HepG2 (cell line): Measurements from ENCODE around the gene SLC4A7. TPM values are rescaled to one million over a fixed set of nuclear protein-coding genes. Genes with fewer than 3 reads are reported as not detected.

Experiments
- HNRNPL ChIP-seq: fragments of 200-400 bp; formaldehyde crosslinking; IDR thresholded peaks from 2 replicates; pipeline ENCODE4 v1.6.1; 2017; ENCODE audit warnings: mild to moderate bottlenecking, low read depth, low read length
- PHF8 ChIP-seq: sonication (generic); formaldehyde crosslinking; IDR thresholded peaks from 2 replicates; pipeline ENCODE4 v1.5.0; 2020; ENCODE audit warnings: missing genetic modification reagents
- REPIN1 ChIP-seq: sonication (generic); formaldehyde crosslinking; IDR thresholded peaks from 2 replicates; pipeline ENCODE4 v1.8.0; 2022; ENCODE audit warnings: missing genetic modification reagents, low read depth, mild to moderate bottlenecking, borderline replicate concordance
- RFX3 ChIP-seq: IDR thresholded peaks from 2 replicates; pipeline ENCODE4 v1.6.1; 2016; ENCODE audit warnings: missing biosample characterization, missing genetic modification reagents
- SIX1 ChIP-seq: sonication (generic); formaldehyde crosslinking; IDR thresholded peaks from 2 replicates; pipeline ENCODE4 v1.4.0; 2020; ENCODE audit warnings: missing genetic modification reagents, borderline replicate concordance
- STAT5B ChIP-seq: sonication (generic); formaldehyde crosslinking; IDR thresholded peaks from 2 replicates; pipeline ENCODE4 v1.4.0; 2020; ENCODE audit warnings: missing genetic modification reagents
- ZMAT3 ChIP-seq: sonication (generic); formaldehyde crosslinking; conservative IDR thresholded peaks from 2 replicates; pipeline ENCODE4 v1.7.0; 2021; ENCODE audit warnings: missing genetic modification reagents
- ZNF143 ChIP-seq: sonication (generic); formaldehyde crosslinking; IDR thresholded peaks from 2 replicates; pipeline ENCODE4 v1.4.0; 2020; ENCODE audit warnings: missing genetic modification reagents
- ZNF614 ChIP-seq: IDR thresholded peaks from 2 replicates; pipeline ENCODE4 v1.6.1; 2018; ENCODE audit warnings: missing biosample characterization, missing genetic modification reagents, inconsistent platforms, borderline replicate concordance
- polyA plus RNA-seq, 8 experiments: library from polyadenylated mRNA; depleted of rRNA in 3 of 8; stranded (reverse) in 7 of 8; unstranded in 1 of 8; fragments of >200 nt; fragmentation: Illumina TruSeq in 4 of 8; extraction: Trizol in 4 of 8; gene quantifications; 2 replicates each; pipeline versions ENCODE4 v1.2.1 to v1.2.3, GENCODE V29; 2011 to 2016; ENCODE audit warnings: low read depth in 4 of 8, missing spikeins in 1 of 8, mixed read lengths in 1 of 8; ENCODE audit not compliant: insufficient read depth in 1 of 8
- total RNA-seq, 5 experiments: library from RNA; depleted of rRNA; stranded (reverse); fragments of >200 nt; fragmentation: Illumina TruSeq; extraction: Trizol; gene quantifications; 2 replicates each; pipeline ENCODE4 v1.2.3, GENCODE V29; 2016; ENCODE audit warnings: low read depth in 1 of 5
- TF ChIP-seq, protein P1 (sequence below): sonication (generic); formaldehyde crosslinking; IDR thresholded peaks from 2 replicates; pipeline ENCODE4 v1.4.0; 2020; ENCODE audit warnings: missing genetic modification reagents; ENCODE audit errors: not compliant biosample characterization
- TF ChIP-seq, protein P2 (sequence below): sonication (generic); formaldehyde crosslinking; IDR thresholded peaks from 2 replicates; pipeline ENCODE4 v1.5.0; 2020; ENCODE audit warnings: mild to moderate bottlenecking, missing genetic modification reagents, borderline replicate concordance
- TF ChIP-seq, protein P3 (sequence below): sonication (generic); formaldehyde crosslinking; IDR thresholded peaks from 2 replicates; pipeline ENCODE4 v1.8.0; 2022; ENCODE audit warnings: mild to moderate bottlenecking, missing genetic modification reagents, moderate library complexity
- TF ChIP-seq, protein P4 (sequence below): fragments of 450-650 bp; IDR thresholded peaks from 2 replicates; pipeline ENCODE4 v1.6.1; 2016
- TF ChIP-seq, protein P5 (sequence below): sonication (generic); formaldehyde crosslinking; IDR thresholded peaks from 2 replicates; pipeline ENCODE4 v1.5.1; 2020; ENCODE audit warnings: mild to moderate bottlenecking, moderate library complexity, missing genetic modification reagents
- TF ChIP-seq, protein P6 (sequence below): sonication (generic); formaldehyde crosslinking; IDR thresholded peaks from 2 replicates; pipeline ENCODE4 v1.4.0; 2020; ENCODE audit warnings: missing genetic modification reagents
- TF ChIP-seq, protein P7 (sequence below): sonication (generic); formaldehyde crosslinking; IDR thresholded peaks from 2 replicates; pipeline ENCODE4 v1.9.0; 2021; ENCODE audit warnings: missing genetic modification reagents, borderline replicate concordance

Gene SLC4A7
- total and polyA plus RNA-seq, 2 of the 13 experiments (the other 11 are each of a cell fraction or from before 2014, with no cell fraction given): 16.4 to 43.8 TPM

DNA sequence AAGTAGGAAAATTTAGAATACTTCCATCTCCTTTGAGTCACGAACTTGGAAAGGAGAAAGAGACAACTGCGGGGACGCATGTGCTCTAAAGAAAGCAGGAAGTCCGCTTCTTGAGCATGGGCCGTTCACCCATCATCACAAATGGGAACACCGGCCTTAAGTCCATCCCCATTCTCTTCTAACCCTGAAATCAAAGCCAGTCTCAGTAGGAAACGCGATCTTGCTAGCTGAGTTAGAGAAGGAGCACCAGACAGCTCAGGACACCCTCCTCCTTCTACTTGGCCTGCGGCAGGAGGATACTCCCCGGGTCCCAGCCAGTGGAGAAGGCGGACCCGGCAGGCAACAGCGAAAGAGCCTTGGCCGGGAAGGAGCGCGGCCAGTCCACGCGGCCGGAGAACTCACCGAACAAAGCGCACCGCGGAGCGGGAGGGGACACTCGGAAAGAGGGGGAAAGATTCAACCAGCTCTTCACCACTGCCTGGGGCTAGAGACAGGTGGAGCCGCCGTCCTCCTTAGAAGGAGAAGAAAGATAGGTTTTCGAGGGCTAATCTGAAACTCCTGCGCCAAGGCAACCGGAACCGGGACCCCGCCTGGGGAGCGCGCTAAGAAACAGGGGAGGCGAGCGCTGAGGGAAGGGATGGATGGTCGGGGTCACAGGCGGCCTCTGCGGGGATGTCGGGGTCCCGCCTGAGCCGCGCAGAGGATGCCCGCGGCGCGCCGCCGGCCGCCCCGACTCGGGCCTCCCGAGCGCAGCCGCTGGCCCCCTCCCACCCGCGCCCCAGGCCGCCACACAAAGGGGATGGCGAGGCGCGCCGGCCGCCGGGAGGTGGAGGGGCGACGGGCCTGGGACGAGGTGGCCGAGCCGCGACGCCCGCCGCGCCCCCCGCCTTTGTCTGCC lies 818 bp downstream of the SLC4A7 start (continued):
- TF ChIP-seq, protein P1, sequence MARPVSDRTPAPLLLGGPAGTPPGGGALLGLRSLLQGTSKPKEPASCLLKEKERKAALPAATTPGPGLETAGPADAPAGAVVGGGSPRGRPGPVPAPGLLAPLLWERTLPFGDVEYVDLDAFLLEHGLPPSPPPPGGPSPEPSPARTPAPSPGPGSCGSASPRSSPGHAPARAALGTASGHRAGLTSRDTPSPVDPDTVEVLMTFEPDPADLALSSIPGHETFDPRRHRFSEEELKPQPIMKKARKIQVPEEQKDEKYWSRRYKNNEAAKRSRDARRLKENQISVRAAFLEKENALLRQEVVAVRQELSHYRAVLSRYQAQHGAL: no peak
- TF ChIP-seq HNRNPL (no peak), RFX3 (no peak), ZMAT3 (CRISPR knock-in tag) (no peak), ZNF614 (CRISPR knock-in tag) (no peak), PHF8 (peak; percentile 62; the same call in 1 of the 2 replicates), REPIN1 (CRISPR knock-in tag) (no peak; the same call in 1 of the 2 replicates), STAT5B (CRISPR knock-in tag) (no peak), ZNF143 (CRISPR knock-in tag) (no peak), SIX1 (no peak)
- TF ChIP-seq, protein P2, sequence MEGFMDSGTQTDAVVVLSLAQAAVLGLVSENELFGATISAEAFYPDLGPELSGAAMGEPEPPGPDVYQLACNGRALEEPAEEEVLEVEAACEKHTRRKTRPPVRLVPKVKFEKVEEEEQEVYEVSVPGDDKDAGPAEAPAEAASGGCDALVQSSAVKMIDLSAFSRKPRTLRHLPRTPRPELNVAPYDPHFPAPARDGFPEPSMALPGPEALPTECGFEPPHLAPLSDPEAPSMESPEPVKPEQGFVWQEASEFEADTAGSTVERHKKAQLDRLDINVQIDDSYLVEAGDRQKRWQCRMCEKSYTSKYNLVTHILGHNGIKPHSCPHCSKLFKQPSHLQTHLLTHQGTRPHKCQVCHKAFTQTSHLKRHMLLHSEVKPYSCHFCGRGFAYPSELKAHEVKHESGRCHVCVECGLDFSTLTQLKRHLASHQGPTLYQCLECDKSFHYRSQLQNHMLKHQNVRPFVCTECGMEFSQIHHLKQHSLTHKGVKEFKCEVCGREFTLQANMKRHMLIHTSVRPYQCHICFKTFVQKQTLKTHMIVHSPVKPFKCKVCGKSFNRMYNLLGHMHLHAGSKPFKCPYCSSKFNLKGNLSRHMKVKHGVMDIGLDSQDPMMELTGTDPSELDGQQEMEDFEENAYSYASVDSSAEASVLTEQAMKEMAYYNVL (CRISPR knock-in tag): no peak
- TF ChIP-seq, protein P3, sequence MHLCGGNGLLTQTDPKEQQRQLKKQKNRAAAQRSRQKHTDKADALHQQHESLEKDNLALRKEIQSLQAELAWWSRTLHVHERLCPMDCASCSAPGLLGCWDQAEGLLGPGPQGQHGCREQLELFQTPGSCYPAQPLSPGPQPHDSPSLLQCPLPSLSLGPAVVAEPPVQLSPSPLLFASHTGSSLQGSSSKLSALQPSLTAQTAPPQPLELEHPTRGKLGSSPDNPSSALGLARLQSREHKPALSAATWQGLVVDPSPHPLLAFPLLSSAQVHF (CRISPR knock-in tag): no peak
- TF ChIP-seq, protein P4, sequence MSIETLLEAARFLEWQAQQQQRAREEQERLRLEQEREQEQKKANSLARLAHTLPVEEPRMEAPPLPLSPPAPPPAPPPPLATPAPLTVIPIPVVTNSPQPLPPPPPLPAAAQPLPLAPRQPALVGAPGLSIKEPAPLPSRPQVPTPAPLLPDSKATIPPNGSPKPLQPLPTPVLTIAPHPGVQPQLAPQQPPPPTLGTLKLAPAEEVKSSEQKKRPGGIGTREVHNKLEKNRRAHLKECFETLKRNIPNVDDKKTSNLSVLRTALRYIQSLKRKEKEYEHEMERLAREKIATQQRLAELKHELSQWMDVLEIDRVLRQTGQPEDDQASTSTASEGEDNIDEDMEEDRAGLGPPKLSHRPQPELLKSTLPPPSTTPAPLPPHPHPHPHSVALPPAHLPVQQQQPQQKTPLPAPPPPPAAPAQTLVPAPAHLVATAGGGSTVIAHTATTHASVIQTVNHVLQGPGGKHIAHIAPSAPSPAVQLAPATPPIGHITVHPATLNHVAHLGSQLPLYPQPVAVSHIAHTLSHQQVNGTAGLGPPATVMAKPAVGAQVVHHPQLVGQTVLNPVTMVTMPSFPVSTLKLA: no peak
- TF ChIP-seq, protein P5, sequence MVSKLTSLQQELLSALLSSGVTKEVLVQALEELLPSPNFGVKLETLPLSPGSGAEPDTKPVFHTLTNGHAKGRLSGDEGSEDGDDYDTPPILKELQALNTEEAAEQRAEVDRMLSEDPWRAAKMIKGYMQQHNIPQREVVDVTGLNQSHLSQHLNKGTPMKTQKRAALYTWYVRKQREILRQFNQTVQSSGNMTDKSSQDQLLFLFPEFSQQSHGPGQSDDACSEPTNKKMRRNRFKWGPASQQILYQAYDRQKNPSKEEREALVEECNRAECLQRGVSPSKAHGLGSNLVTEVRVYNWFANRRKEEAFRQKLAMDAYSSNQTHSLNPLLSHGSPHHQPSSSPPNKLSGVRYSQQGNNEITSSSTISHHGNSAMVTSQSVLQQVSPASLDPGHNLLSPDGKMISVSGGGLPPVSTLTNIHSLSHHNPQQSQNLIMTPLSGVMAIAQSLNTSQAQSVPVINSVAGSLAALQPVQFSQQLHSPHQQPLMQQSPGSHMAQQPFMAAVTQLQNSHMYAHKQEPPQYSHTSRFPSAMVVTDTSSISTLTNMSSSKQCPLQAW (CRISPR knock-in tag): 0 out of 2 replicates have a peak, but pooled peaks have one; percentile 51
- TF ChIP-seq, protein P6, sequence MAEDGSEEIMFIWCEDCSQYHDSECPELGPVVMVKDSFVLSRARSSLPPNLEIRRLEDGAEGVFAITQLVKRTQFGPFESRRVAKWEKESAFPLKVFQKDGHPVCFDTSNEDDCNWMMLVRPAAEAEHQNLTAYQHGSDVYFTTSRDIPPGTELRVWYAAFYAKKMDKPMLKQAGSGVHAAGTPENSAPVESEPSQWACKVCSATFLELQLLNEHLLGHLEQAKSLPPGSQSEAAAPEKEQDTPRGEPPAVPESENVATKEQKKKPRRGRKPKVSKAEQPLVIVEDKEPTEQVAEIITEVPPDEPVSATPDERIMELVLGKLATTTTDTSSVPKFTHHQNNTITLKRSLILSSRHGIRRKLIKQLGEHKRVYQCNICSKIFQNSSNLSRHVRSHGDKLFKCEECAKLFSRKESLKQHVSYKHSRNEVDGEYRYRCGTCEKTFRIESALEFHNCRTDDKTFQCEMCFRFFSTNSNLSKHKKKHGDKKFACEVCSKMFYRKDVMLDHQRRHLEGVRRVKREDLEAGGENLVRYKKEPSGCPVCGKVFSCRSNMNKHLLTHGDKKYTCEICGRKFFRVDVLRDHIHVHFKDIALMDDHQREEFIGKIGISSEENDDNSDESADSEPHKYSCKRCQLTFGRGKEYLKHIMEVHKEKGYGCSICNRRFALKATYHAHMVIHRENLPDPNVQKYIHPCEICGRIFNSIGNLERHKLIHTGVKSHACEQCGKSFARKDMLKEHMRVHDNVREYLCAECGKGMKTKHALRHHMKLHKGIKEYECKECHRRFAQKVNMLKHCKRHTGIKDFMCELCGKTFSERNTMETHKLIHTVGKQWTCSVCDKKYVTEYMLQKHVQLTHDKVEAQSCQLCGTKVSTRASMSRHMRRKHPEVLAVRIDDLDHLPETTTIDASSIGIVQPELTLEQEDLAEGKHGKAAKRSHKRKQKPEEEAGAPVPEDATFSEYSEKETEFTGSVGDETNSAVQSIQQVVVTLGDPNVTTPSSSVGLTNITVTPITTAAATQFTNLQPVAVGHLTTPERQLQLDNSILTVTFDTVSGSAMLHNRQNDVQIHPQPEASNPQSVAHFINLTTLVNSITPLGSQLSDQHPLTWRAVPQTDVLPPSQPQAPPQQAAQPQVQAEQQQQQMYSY (CRISPR knock-in tag): no peak
- TF ChIP-seq, protein P7, sequence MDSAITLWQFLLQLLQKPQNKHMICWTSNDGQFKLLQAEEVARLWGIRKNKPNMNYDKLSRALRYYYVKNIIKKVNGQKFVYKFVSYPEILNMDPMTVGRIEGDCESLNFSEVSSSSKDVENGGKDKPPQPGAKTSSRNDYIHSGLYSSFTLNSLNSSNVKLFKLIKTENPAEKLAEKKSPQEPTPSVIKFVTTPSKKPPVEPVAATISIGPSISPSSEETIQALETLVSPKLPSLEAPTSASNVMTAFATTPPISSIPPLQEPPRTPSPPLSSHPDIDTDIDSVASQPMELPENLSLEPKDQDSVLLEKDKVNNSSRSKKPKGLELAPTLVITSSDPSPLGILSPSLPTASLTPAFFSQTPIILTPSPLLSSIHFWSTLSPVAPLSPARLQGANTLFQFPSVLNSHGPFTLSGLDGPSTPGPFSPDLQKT (CRISPR knock-in tag): no peak
